Activated B cell treated with CpG ODN at 0.5 μM for 24 hours (primary cell): ENCODE data around the gene DNAAF5. TPM values are rescaled to one million over a fixed set of nuclear protein-coding genes. Genes with fewer than 3 reads are reported as not detected.

Source experiments
- ATAC-seq: fragments of 200-7000 bp; cut with Tn5 transposase; one replicate; pipeline ENCODE4 v1.10.0; 2021; ENCODE audit warnings: low read depth, mild to moderate bottlenecking, moderate library complexity
- CTCF ChIA-PET: fragments of 350-600 bp; sonication (Branson Sonifier 250); formaldehyde crosslinking; loops from one replicate; lab custom pipeline; 2021; ENCODE audit warnings: antibody characterized with exemption; lab: Charles Lee
- POLR2A ChIA-PET: fragments of 350-600 bp; sonication (Branson Sonifier 250); formaldehyde crosslinking; loops from one replicate; lab custom pipeline; 2021; ENCODE audit warnings: antibody characterized with exemption; lab: Charles Lee
- DNase-seq: peaks from one replicate; pipeline ENCODE4 v3.0.0; 2022
- H3K27ac Mint-ChIP-seq: one replicate; pipeline ENCODE4 v1.8.0; 2020; ENCODE audit warnings: mixed read lengths
- H3K27me3 Mint-ChIP-seq: one replicate; pipeline ENCODE4 v1.8.0; 2021; ENCODE audit warnings: mixed read lengths
- H3K36me3 Mint-ChIP-seq: one replicate; pipeline ENCODE4 v1.8.0; 2021; ENCODE audit warnings: low read depth, mixed read lengths
- H3K4me1 Mint-ChIP-seq: one replicate; pipeline ENCODE4 v1.8.0; 2021; ENCODE audit warnings: mixed read lengths
- H3K4me3 Mint-ChIP-seq: one replicate; pipeline ENCODE4 v1.8.0; 2020; ENCODE audit warnings: mild to moderate bottlenecking, mixed read lengths
- H3K9me3 Mint-ChIP-seq: one replicate; pipeline ENCODE4 v1.8.0; 2020; ENCODE audit warnings: mixed read lengths
- CTCF ChIP-seq: fragments of 200-600 bp; IDR thresholded peaks from one replicate; pipeline ENCODE4 v1.8.0; 2022; ENCODE audit warnings: antibody characterized with exemption, mild to moderate bottlenecking
- intact Hi-C: fragments of 100-400 bp; cut with micrococcal nuclease; formaldehyde crosslinking; loops from one replicate; pipeline ENCODE4 v1.15.1; 2024
- total RNA-seq: library from RNA; stranded (reverse); gene quantifications from 2 replicates; pipeline ENCODE4 v1.2.3, GENCODE V29; 2022

The DNAAF5 gene
- total RNA-seq, 1 donor from 2014 or later, result 23.5 TPM

- Mint-ChIP-seq H3K9me3 (peaks cover 12% of the 10 kb centered on the region), H3K27ac (no peak overlapping the region), H3K27me3 (no peaks in the 10 kb centered on the region), H3K4me3 (no peak overlapping the region), H3K36me3 (peaks cover 21% of the 10 kb centered on the region), H3K4me1 (no peaks in the 10 kb centered on the region)
- no peak for TF ChIP-seq CTCF
- ChIA-PET CTCF (no interaction called here), POLR2A (no interaction called here)
- no peak for ATAC-seq
- DNase-seq, result no peak
- intact Hi-C loops, result no loop called here
These were observed 27.7 kb upstream of the DNAAF5 start for GRCh38 chr7:698515-699475.

- peaks cover 25% of the 10 kb centered on the region for H3K36me3 Mint-ChIP-seq
- H3K27me3 Mint-ChIP-seq, result no peaks in the 10 kb centered on the region
- ChIA-PET CTCF (no interaction called here), POLR2A (no interaction called here)
- peaks cover 12% of the 10 kb centered on the region for H3K9me3 Mint-ChIP-seq
- TF ChIP-seq CTCF, result no peak
- H3K4me3 Mint-ChIP-seq, result no peak overlapping the region
- ATAC-seq (no peak), DNase-seq (no peak)
- no peaks in the 10 kb centered on the region for H3K4me1 Mint-ChIP-seq
- intact Hi-C loops, result no loop called here
- H3K27ac Mint-ChIP-seq, result no peak overlapping the region
These were observed 26.9 kb upstream of the DNAAF5 start for GRCh38 chr7:699476-700170.

GRCh38 chr7:701086-701671 is 25.3 kb upstream of the DNAAF5 start:
- Mint-ChIP-seq H3K9me3 (peaks cover 12% of the 10 kb centered on the region), H3K27ac (no peak overlapping the region), H3K36me3 (peaks cover 24% of the 10 kb centered on the region), H3K4me1 (no peaks in the 10 kb centered on the region), H3K4me3 (no peak overlapping the region), H3K27me3 (no peaks in the 10 kb centered on the region)
- ChIA-PET CTCF (no interaction called here), POLR2A (no interaction called here)
- intact Hi-C loops, result no loop called here
- no peak for TF ChIP-seq CTCF
- no peak for DNase-seq
- ATAC-seq, result no peak

- H3K4me1 Mint-ChIP-seq, result no peaks in the 10 kb centered on the region
- DNase-seq (no peak), ATAC-seq (no peak)
- TF ChIP-seq CTCF, result no peak
- H3K27me3 Mint-ChIP-seq, result no peaks in the 10 kb centered on the region
- no peak overlapping the region for H3K4me3 Mint-ChIP-seq
- peaks cover 12% of the 10 kb centered on the region for H3K9me3 Mint-ChIP-seq
- ChIA-PET CTCF (no interaction called here), POLR2A (interaction anchor here (0.9 kb wide), 1 partner anchor 24 kb away, joined by 6 read pairs; the partner anchor contains the start of gene PRKAR1B)
- intact Hi-C loops, result no loop called here
- no peak overlapping the region for H3K27ac Mint-ChIP-seq
- peaks cover 30% of the 10 kb centered on the region for H3K36me3 Mint-ChIP-seq
These were observed 23.4 kb upstream of the DNAAF5 start for GRCh38 chr7:703049-703448.

- ATAC-seq (no peak), DNase-seq (no peak)
- peaks cover 11% of the 10 kb centered on the region for H3K9me3 Mint-ChIP-seq
- H3K27me3 Mint-ChIP-seq, result no peaks in the 10 kb centered on the region
- POLR2A ChIA-PET, result no interaction called here
- H3K4me1 Mint-ChIP-seq, result peaks cover 4% of the 10 kb centered on the region
- no peak overlapping the region for H3K27ac Mint-ChIP-seq
- CTCF ChIA-PET, result no interaction called here
- no peak for TF ChIP-seq CTCF
- intact Hi-C loops, result no loop called here
- H3K36me3 Mint-ChIP-seq, result peaks cover 28% of the 10 kb centered on the region
- H3K4me3 Mint-ChIP-seq, result no peak overlapping the region
These were observed 19.8 kb upstream of the DNAAF5 start for GRCh38 chr7:706721-707120.
